HG03108 (cell line): ENCODE data around the gene ARL13A.
"Not testable (repeated sequence)": the region's sequence is repeated elsewhere in the genome, so short reads cannot be mapped to it uniquely, and the experiment has no call there.

Experiments
- ATAC-seq: cut with Tn5 transposase; IDR thresholded peaks from one replicate; pipeline ENCODE4 v1.9.1; 2021; ENCODE audit warnings: moderate library complexity; ENCODE audit not compliant: unreplicated experiment

The ARL13A gene

GRCh38 chrX:100969408-100969807 lies at the start of gene ARL13A:
Gene ARL13A, plus strand, starts transcription at chrX:100969708. Its CDS starts 3,982 bp downstream, at chrX:100973690.
- no peak for ATAC-seq

DNA sequence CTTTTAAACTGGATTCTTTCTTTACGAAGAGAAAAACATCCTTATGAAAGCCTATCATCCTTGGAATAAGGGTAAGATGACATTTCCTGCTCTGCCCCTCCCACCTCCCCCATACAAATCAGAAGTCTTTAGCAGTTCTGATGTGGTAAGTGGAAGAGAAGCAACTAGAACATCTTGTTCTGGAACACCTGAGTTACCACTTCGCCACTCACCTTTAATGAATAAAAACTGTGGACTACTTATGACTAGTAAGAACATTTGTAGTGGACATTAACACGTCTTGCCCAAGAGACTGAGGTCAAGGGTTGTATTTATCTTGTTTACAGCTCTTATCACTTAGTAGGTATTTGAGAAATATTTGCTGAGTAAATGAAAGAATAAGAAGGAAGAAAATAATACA lies 45.1 kb upstream of the ARL13A start:
- no peak for ATAC-seq

DNA sequence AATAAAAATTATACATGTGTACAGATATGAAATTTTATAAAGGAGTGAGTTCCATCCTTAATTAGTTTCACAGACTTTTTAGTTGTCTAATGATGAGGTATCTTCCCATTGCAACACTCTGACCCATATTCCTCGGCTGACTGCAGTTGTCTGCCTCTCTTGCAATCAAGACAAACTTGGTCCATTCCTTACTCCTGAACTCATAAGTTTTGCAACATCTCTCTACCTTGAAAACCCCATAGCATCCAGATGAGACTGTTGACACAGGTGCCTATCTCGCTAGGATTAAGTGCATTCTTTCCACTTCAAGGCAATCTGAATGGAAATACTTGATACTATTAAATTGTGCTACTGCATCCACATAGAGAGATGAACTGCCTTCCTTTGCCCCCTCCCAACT lies 43.1 kb upstream of the ARL13A start:
- no peak for ATAC-seq

DNA sequence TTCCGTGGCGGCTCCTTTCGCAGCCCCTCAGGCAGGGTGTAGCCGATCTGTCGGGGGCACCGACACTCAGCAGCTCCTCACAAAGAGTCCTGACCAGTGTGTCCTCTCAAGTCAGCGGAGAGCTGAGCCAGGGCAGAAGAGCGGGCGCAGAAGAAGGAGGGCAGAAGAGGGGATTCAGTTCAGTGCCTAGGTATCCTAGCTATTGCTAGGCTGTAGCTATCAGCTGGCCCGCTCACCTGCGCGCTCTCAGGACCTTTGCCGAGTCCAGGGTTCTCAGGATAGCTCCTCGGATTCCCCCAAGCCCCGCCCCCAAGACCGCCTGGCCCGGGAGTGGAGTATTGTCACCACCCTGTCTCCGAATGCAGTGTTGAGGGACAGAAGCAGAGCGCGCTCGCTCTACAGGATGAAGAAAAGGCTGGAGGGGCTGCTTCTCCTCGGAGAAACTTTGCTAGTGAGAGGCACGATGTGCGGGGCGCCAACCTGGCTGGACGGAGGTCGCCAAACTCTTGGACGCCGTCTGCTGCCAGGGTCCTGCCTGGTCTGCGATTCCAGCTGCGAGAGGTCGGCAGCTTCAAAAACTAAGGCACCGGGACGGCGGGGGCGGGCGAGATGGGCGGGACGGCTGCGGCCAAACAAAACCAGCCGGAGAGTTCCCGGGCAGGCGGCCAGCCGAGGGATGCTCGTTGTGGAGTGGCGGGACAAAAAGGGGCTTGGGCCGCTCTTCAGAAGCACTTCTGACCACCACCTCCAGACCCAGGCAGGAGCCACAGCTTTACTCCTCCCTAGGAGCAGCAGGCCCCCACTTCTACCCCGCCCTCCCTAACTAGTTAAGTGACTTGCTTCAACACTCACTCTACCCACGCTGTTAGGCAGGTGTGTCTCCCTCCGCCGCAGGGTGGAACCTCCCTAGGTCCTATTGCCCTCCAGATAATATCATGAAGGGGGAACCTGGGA lies 40.6 kb upstream of the ARL13A start, which contains the start of gene XKRX:
TSS of gene XKRX (minus strand) at position 258 of the 954 bp plus-strand sequence. CDS start 613 bp downstream, outside the sequence.
- no peak for ATAC-seq

DNA sequence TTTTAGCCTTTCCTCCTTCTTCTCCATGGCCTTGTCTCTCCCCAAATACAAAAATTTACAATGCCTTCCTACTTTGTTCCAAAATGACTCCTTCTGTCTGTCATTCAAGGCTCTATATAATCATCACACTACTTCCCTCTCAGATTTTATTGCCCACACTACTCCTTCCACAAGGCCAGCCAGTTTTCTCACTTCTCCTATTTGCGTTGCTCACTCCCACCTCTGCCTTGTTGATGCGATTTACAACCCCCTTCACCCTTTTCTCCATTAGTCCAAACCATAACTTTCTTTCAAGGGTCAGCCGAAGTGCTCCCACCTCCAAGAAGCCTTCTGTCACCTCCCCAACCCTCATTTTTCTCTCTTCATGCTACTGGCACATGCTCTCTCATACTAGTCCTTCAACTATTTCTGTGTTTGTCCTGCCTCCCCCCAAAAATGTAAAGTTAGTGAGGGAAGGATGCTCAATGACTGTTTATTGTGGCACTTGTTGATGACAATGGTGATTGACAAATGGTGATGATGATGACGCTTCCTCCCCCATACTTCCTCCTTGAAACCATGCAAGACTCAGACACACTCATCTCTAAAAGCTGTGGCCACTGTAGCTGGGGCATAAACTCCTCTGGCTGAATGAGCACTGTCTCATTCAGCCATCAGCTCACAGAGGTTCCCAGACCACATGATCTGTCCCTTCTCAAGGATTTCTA lies 38.1 kb upstream of the ARL13A start:
- ATAC-seq = peak; percentile 68

DNA sequence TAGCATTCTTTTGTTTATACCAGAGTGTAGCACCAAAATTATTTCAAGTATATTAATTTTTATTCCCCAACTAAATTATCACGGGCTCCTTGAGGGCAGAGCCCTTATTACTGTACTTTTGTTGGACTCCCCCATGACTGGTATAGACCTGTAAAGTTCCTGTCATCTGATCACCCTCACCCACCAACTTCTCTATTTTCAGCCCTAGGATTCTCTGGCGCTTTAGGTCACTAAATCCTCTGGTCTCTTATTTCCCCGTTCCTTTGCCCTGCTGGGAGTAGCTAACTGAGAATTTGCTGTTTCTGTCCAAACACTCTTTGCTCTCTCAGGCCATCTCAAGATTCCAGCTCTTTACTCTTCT lies 37.6 kb upstream of the ARL13A start:
- ATAC-seq = no peak

DNA sequence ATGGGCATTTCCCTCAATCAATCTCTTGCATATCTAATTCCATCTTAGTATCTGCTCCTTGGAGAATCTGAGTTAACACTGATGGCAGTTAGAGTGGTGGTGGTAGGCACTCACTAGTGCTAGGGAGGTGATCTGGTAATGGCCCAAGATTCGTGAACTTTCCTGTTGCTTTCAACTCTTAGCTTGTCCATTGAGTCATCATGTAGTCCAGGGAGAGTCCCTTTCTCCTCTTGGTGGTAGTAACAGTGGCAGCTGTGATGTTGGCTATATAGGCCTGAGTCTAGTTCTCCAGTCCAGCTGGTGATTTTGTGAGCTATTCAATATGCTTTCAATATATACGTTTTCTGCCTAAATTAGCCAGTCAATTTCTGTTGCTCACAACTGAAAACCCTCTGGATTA lies 33.7 kb upstream of the ARL13A start:
- ATAC-seq = no peak

GRCh38 chrX:100939333-100939732 lies 30.2 kb upstream of the ARL13A start:
- ATAC-seq = no peak

DNA sequence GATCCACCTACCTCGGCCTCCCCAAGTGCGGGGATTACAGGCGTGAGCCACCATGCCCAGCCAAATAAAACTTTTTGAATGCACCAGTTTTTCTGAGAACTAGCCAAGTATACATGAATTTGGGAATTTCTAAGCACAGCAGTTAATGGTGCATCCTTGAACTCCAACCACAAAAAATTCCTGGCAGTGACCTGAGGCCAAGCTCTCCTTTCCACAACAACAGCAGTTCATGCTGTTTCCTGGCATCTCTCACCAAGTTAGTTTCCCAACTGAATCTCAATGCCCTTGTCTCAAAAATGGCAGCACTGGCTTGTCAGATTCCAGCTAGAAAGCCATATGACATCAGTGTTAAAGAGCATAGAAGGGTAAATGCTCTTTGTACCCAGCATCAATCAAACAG lies 24.9 kb upstream of the ARL13A start:
- ATAC-seq = no peak

- no peak for ATAC-seq
Measured at GRCh38 chrX:100946299-100946927, 23.1 kb upstream of the ARL13A start.

DNA sequence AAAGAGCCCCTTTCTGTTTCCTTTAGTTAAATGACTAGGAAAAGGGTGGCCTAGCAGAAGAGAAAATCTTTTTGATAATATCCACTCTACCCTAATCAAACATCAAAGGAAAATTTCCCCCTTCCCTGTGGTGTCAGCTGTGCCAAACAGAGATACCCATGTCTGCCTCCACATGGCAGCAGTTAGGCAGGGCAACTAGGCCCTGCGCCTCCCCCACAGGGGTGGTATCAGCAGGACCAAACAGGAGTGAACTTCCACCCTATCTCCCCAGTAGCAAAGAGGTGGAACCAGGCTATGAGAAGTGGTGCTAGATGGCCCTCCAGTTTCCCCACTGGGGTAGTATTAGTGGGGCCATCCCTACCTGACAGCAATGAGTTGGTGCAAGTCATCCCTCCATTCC lies 21.0 kb upstream of the ARL13A start:
- no peak for ATAC-seq

DNA sequence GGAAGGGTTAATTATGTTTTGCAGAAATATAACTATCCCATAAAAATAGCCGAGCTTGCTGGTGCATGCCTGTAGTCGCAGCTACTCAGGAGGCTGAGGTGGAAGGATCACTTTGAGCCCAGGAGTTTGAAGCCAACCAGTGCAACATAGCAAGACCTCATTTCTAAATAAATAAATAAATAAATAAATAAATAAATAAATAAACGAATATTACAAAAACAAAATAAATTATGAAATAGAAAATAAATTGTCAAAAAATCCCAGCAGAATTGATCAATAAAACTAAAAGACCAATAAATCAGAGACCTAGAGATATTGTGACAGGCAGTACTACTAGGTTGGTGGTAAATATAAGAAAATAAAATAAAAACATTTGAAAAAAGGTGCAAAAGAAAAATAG lies 6.7 kb upstream of the ARL13A start:
- no peak for ATAC-seq

DNA sequence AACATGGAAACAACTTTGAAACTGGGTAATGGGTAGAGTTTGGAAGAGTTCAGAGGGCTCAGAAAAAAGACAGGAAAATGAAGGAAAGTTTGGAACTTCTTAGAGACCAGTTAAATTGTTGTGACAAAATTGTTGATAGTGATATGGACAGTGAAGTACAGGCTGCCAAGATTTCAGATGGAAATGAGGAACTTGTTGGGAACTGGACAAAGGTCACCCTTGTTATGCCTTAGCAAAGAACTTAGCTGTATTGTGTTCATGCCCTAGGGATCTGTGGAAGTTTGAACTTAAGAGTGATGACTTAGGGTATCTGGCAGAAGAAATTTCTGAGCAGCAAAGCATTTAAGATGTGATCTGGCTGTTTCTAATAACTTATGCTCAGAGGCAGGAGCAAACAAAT lies 5.1 kb upstream of the ARL13A start:
- ATAC-seq = no peak

DNA sequence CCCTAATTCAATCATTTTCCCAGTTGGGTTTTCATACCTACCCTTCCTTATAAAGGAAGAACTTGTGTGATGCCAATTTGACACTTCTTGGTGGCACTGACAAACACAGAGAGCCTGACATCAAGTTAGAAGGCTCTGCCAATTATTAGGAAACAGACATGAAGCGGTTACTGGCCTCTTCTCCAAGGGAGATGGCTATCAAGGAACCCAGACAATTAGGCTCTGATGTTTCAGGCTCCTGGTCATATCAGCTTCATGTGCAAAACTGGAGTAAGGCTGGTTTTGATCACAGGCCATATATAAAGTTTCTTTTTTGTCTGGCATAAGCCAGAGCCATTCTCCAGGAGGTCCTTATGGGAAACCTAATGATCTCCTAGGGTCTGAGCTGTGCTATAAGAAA lies 428 bp downstream of the ARL13A start:
- ATAC-seq = no peak

GRCh38 chrX:100973411-100973810 lies 3.9 kb downstream of the ARL13A start:
- ATAC-seq = no peak

DNA sequence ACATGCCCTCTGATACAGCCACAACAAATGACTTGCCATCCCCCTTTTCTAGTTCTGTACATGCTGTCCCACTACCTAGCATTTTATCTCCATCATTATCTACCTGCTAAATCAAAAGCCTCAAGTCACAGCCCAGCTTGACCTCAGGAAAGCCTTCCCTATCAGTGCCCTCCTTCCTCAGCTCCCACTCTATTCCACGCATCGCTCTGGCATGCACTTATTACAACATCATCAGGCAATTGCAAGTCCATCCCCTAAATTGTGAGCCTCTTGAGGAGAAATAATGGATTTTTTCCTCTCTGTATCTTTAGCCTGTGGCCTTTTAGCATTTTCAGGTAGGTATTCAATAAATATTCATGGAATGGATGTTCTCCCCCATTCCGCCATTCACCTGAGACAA lies 5.7 kb downstream of the ARL13A start:
- ATAC-seq = no peak

DNA sequence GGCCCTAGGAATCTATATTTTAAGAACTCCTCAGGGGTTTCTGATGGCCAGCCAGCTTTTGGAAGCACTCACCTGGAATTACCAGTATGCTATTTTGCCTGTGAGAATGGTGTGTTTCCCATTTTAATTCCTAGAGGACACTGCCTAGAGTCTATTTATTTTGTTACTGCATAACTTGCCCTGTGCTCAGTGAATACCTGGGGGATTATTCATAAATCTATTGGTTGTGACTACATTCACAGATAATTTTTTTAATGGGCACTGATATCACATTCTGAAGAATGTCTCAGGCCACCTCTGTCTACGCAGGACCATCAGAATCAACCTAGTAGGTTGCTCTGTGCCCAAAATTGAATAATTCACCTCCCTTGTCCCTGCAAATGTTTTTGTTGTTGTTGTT lies 6.7 kb downstream of the ARL13A start:
- no peak for ATAC-seq

- ATAC-seq = no peak
Measured at GRCh38 chrX:100979881-100980607, 10.5 kb downstream of the ARL13A start.

DNA sequence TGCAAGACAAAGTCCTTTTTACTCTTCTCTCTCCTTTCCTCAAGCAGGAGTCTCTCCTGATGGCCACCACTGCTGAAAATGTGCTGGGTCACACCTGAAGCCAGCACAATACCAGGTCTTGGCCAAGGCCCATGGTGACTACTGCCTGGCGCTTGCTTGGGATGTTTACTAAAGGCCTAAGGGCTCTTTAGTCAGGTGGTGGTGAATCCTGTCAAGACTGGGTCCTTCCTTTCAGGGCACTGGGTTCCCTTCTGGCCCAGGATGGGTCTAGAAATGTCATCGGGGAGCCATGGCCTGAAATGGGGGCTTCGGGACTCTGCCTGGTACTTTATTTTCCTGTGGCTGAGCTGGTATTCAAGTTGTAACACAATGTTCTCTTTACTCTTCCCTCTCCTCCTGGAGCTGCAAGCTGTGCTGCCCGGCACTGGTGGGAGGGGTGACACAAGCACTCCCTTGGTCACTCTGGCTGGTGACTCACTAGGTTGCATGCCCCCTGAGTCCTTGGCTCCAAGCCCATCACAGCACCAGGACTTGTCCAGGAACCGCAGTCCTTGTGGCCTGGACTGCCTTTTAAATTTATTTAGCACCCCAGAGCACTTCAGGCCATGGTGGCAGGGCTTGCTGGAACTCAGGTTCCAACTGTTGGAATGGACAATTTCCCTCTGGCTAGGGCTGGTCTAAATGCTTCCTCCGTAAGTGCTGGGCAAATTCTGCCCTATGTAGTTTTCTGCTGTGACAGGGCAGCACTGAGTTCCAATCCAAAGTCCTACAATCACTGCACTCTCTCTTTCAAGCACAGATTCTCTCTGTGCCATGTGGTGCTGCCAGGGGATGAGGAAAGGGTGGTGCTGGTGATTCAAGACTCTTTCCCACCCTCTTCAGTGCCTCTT lies 11.3 kb downstream of the ARL13A start:
- no peak for ATAC-seq

DNA sequence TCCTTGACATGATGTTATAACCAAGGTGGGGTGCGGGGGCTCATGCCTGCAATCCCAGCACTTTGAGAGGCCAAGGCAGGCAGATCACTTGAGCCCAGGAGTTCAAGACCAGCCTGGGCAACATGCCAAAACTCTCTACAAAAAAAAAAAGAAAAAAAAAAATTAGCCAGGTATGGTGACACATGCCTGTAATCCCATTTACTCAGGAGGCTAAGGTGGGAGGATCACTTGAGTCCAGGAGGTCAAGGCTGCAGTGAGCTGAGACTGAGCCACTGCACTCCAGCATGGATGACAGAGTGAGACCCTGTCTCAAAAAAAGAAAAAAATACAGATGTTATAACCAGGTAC lies 12.0 kb downstream of the ARL13A start:
- ATAC-seq = not testable (repeated sequence)
